D721Med (cell line): Measurements from ENCODE around the gene CCDC9.
A peak's percentile ranks its signal among the peaks of the same experiment; 100 is the strongest.
"Not testable (repeated sequence)": the region's sequence is repeated elsewhere in the genome, so short reads cannot be mapped to it uniquely, and the experiment has no call there.

Source experiments
- DNase-seq: peaks from one replicate; pipeline ENCODE4 v3.0.0; 2011; ENCODE audit warnings: low spot score; ENCODE audit not compliant: insufficient read length
- FAIRE-seq: peaks from 2 replicates; lab custom pipeline; 2011; peaks lifted over from hg19 to GRCh38; lab: Jason Lieb, UNC
- TF ChIP-seq, protein P1 (sequence below): IDR thresholded peaks from 2 replicates; pipeline ENCODE4 v1.5.1; 2012; ENCODE audit warnings: mild to moderate bottlenecking, control low read depth; ENCODE audit not compliant: insufficient read depth; ENCODE audit errors: missing control alignments

Gene CCDC9

DNA sequence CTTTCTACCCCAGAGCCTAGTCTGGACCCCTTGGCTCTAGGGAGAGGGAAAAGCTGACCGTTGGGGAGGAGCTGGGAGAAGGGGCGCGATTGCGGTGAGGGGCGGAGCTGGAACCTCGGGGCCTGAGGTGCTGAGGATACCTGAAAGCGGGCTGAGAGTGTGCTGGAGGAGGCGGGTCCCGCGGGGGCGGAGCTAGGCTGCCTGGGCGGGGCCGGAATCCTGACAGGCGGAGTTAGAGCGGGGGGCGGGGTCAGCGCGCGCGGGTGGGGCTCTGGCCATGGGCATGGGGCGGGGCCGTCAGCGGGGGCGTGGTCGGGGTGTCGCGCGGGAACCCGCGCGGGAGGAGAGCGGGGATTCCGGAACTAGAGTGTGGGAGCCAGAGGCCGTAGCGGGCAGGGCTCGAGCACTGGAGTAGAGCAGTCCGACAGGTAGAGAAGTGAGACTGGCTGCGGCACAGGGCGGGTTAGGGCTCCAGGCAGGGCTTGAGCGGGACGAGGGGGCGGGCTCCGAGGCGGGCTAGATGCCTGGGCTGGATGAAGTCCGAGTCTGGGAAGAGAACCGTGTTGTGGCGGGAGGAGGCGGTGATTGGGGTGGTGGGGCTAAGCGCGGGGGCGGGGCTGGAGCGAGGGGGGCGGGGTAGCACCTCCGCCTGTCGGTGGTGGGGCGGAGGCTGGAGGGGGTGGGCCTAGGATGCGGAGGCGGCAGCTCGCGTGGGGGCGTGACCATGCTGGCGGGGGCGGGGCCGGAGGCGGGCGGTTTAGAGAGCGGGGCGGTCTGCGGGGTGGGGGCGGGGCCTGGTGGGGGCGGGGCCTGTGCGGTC lies 18.0 kb downstream of the CCDC9 start, which contains the start of gene INAFM1:
TSS of gene INAFM1 (plus strand) at position 815 of the 820 bp plus-strand sequence. CDS start 35 bp downstream, outside the sequence.
- TF ChIP-seq, protein P1, sequence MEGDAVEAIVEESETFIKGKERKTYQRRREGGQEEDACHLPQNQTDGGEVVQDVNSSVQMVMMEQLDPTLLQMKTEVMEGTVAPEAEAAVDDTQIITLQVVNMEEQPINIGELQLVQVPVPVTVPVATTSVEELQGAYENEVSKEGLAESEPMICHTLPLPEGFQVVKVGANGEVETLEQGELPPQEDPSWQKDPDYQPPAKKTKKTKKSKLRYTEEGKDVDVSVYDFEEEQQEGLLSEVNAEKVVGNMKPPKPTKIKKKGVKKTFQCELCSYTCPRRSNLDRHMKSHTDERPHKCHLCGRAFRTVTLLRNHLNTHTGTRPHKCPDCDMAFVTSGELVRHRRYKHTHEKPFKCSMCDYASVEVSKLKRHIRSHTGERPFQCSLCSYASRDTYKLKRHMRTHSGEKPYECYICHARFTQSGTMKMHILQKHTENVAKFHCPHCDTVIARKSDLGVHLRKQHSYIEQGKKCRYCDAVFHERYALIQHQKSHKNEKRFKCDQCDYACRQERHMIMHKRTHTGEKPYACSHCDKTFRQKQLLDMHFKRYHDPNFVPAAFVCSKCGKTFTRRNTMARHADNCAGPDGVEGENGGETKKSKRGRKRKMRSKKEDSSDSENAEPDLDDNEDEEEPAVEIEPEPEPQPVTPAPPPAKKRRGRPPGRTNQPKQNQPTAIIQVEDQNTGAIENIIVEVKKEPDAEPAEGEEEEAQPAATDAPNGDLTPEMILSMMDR = no peak
- DNase-seq = peak; percentile 57
- FAIRE-seq = no peak

DNA sequence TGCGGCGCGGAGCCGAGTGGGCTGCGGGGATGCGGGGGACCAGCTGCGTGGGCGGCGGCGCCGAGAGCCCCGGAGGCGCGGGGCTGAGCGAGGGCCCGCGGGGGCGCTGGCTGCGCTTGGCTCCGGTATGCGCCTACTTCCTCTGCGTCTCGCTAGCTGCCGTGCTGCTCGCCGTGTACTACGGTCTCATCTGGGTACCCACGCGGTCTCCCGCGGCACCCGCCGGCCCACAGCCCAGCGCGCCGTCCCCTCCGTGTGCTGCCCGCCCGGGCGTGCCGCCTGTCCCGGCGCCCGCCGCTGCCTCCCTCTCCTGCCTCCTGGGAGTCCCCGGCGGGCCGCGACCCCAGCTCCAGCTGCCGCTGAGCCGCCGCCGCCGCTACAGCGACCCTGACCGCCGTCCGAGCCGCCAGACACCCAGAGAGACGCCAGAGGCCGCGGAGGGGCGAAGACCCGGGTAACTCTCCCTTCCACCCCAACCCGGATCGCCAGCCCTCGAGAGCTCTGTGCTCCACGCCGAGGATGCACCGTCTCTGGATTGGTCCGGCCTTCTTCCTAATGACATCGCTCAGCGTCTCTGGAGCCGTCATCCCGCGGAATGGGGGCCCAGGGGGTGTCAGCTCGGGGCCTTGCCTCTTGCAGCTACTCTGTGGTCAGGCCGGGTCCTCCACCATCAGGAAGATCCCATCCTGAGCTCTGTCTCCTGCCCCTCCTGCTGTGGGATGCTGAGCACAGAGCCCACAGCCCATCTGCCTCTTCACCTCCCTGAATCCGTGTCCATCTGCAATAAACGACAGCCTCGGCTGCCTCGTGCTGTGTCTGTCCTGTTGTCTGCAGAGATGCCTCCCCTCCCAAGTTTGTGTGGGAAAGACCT lies 18.8 kb downstream of the CCDC9 start:
- no peak for FAIRE-seq
- TF ChIP-seq, protein P1 = no peak

DNA sequence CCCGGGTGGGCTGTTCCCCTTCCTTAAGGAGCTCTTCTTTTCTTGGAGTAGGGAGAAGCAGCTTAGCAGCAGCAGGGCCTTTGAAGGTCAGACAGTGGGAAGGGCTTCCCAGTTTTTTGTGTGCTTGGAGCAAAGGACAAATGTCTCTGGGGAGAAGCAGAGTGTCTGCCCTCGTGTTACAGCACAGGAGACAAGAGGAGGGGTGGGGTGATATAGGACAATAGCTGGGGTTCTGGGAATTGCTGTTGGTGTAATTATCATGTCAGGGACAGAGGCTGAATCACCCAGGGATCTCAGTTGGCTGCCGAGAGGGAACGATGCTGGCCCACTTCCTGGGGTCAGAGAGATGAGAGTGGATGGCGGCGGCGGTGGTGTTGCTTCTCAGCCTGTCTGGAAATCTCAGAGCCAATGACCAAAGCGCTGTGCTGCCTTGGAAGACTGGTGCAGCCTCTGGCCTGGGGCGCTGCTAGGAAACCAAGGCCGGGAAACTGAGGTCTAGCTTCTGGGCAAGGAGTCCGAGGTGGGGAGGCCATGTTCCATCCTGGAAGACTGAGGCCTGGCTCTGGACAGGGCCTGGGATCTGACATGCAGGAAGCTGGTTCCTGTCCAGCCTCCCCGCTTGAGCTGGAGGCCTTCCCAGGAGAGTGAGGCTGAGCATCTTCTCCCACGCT lies 19.6 kb downstream of the CCDC9 start:
- DNase-seq = no peak
- TF ChIP-seq, protein P1 = no peak
- FAIRE-seq = no peak

More for the DNA sequence above, 18.8 kb downstream of the CCDC9 start:
- no peak for DNase-seq

DNA sequence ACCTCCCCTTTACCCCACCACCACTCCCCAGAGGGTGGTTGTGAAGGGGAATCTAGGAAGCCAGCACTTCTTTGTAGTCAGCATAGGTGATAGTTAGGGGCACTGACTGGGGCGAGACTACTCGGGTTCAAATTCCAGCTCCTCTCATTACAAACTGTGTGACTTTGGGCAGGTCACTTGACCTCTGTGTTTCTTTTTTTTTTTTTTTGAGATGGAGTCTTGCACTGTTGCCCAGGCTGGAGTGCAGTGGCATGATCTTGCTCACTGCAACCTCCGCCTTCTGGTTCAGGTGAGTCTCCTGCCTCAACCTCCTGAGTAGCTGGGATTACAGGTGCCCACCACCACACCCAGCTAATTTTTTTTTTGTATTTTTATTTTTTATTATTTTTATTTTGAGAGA lies 20.2 kb downstream of the CCDC9 start:
- FAIRE-seq, DNase-seq: not testable (repeated sequence)

DNA sequence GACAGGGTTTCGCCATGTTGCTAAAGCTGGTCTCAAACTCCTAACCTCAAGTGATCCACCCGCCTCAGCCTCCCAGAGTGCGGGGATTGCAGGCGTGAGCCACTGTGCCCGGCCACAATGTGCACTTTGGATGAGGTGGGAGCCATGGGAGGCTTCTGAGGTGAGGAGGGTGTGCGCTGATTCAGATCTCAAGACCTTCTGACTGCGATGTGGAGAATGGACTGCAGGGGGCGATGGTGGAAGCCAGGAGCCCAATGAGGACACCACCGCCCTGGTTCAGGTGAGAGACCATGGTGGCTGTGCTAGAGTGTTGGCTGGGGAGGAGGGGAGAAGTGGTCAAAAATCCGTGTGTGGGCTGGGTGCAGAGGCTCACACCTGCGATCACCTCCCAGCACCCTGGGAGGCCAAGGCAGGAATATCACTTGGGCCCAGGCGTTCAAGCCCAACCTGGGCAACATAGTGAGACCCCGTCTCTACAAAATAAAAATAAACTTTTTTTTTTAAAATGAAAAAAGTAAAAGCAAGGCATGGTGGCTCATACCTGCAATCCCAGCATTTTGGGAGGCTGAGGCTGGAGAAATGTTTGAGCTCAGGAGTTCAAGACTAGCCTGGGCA lies 24.0 kb downstream of the CCDC9 start:
- DNase-seq (no peak), FAIRE-seq (no peak)
- TF ChIP-seq, protein P1 = peak; percentile 40

DNA sequence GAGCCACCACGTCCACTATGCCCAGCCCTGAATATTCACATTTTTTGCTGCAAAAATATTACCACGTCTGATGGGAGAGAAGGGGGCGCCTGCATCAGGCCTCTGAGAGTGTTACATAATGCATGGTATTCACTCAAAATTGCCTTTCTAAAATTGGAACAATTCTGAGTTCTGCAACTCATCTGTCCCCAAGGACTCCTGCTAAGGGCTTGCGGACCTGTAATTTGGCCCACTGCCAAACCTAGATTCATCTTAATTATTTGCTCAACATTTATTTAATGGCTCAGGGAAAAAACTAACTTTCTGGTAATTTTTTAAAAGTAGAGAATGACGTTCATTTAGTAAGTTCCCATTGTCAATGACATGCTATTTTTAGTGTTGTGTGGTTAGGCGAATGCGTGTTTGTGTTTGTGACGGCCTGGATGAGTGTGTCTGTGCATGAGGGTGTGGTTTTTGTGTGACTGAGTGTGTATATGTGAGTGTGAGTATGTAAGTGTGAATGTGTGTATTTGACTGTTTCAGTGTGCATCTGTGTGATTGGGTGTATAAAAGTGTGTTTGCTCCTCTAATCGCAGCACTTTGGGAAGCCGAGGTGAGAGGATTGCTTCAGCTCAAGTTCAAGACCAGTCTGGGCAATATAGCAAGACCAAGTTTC lies 27.2 kb downstream of the CCDC9 start:
- DNase-seq (no peak), FAIRE-seq (no peak)
- TF ChIP-seq, protein P1 = no peak
